Kidney (tissue), 22 donors: ENCODE data around the gene SNRPA1. TPM values are rescaled to one million over a fixed set of nuclear protein-coding genes. Genes with fewer than 3 reads are reported as not detected.

Source experiments
- DNase-seq, 5 donors: peaks; one replicate each; pipeline ENCODE4 v3.0.0-alpha.2; 2013 to 2020
- FAIRE-seq: peaks from 2 replicates; lab custom pipeline; 2012; peaks lifted over from hg19 to GRCh38; lab: Jason Lieb, UNC
- H3K27ac ChIP-seq, 2 donors: one replicate each; pipeline ENCODE4 v1.7.0; 2013; ENCODE audit warnings: low read depth in 2 of 2, low read length in 2 of 2, inconsistent platforms in 1 of 2
- H3K27me3 ChIP-seq: one replicate; pipeline ENCODE4 v1.7.1; 2013; ENCODE audit warnings: low read length, inconsistent platforms; ENCODE audit not compliant: control insufficient read depth, insufficient read depth
- H3K36me3 ChIP-seq, 3 donors: one replicate each; pipeline versions ENCODE4 v1.7.0 to v1.7.1; 2013; ENCODE audit warnings: low read length in 3 of 3, control low read depth in 1 of 3, inconsistent platforms in 1 of 3; ENCODE audit not compliant: insufficient read depth in 3 of 3, control insufficient read depth in 2 of 3
- H3K4me1 ChIP-seq, 3 donors: one replicate each; pipeline versions ENCODE4 v1.7.0 to v1.7.1; 2013; ENCODE audit warnings: low read length in 3 of 3, inconsistent platforms in 1 of 3, low read depth in 1 of 3; ENCODE audit not compliant: control insufficient read depth in 2 of 3, insufficient read depth in 2 of 3
- H3K4me3 ChIP-seq, 3 donors: one replicate each; pipeline versions ENCODE4 v1.7.0 to v1.8.1; 2013; ENCODE audit warnings: low read length in 3 of 3, control low read depth in 1 of 3, inconsistent platforms in 1 of 3
- H3K9ac ChIP-seq, 3 donors: one replicate each; pipeline versions ENCODE4 v1.7.0 to v1.7.1; 2013; ENCODE audit warnings: low read length in 3 of 3, control low read depth in 1 of 3, inconsistent platforms in 1 of 3
- H3K9me3 ChIP-seq, 3 donors: one replicate each; pipeline versions ENCODE4 v1.7.0 to v1.7.1; 2013; ENCODE audit warnings: low read length in 3 of 3, control low read depth in 1 of 3, inconsistent platforms in 1 of 3; ENCODE audit not compliant: control insufficient read depth in 2 of 3, insufficient read depth in 1 of 3
- CTCF ChIP-seq: IDR thresholded peaks from 3 replicates; pipeline ENCODE4 v1.5.1; 2012; ENCODE audit warnings: mild to moderate bottlenecking, moderate library complexity, borderline replicate concordance; ENCODE audit not compliant: insufficient read depth; ENCODE audit errors: extremely low read depth
- intact Hi-C: fragments of 100-400 bp; cut with DNase I; formaldehyde crosslinking; loops from one replicate; pipeline ENCODE4 v1.11.1; 2022
- long read RNA-seq, 10 donors: library from polyadenylated mRNA in 1 of 10; unstranded in 1 of 10; transcript quantifications; one replicate each; pipeline ENCODE4 v2.0.0 and lab custom pipeline, GENCODE V29; 2021 to 2026
- polyA plus RNA-seq: library from polyadenylated mRNA; stranded (reverse); fragments of 350-450 nt; fragmentation: Illumina TruSeq; extraction: RNeasy Lipid Tissue Mini Kit (QIAGEN cat#74804); gene quantifications from one replicate; pipeline ENCODE4 v1.2.3, GENCODE V29; 2014; ENCODE audit warnings: low read depth, low replicate concordance; ENCODE audit not compliant: insufficient read depth
- total RNA-seq: library from RNA; stranded (reverse); fragmentation: NEBNext Ultra II Directional; extraction: Animal tissue kit (Norgen Biotek cat#: 25700); gene quantifications from one replicate; pipeline ENCODE4 v1.2.1, GENCODE V29; 2021
- donor health status: control.
- donor health status: control.
- donor health status: control.
- donor health status: control.
- donor health status: control.
- donor health status: DM: yes; HTN: yes; CAD: no.
- donor health status: Normal renal cell carcinoma (clear cell type).

Gene SNRPA1
- total RNA-seq (44.9 TPM), polyA plus RNA-seq (40.0 TPM)
- long read RNA-seq, donor 1, transcript SNRPA1-201 (9 exons, 1,055 nt): major isoform, 14 of 43 reads
- long read RNA-seq, donor 1, partial matches to known transcripts: 27 of 43 reads
- long read RNA-seq, donor 1, other reads (novel, unspliced or antisense): 0 of 43 reads
- long read RNA-seq, donor 2, transcript SNRPA1-201 (9 exons, 1,055 nt): major isoform, 15 of 65 reads
- long read RNA-seq, donor 2, partial matches to known transcripts: 43 of 65 reads
- long read RNA-seq, donor 2, other reads (novel, unspliced or antisense): 0 of 65 reads
- long read RNA-seq, donor 3, transcript SNRPA1-201 (9 exons, 1,055 nt): major isoform, 17 of 48 reads
- long read RNA-seq, donor 3, partial matches to known transcripts: 28 of 48 reads
- long read RNA-seq, donor 3, other reads (novel, unspliced or antisense): 0 of 48 reads
- long read RNA-seq, donor 4, transcript SNRPA1-201 (9 exons, 1,055 nt): major isoform, 21 of 61 reads
- long read RNA-seq, donor 4, partial matches to known transcripts: 34 of 61 reads
- long read RNA-seq, donor 4, other reads (novel, unspliced or antisense): 0 of 61 reads
- long read RNA-seq, donor 5, partial matches to known transcripts: 0 of 3 reads
- long read RNA-seq, donor 5, other reads (novel, unspliced or antisense): 0 of 3 reads
- long read RNA-seq, donor 6, transcript SNRPA1-201 (9 exons, 1,055 nt): major isoform, 43 of 127 reads
- long read RNA-seq, donor 6, partial matches to known transcripts: 78 of 127 reads
- long read RNA-seq, donor 6, other reads (novel, unspliced or antisense): 0 of 127 reads
- long read RNA-seq, donor 7, transcript SNRPA1-205 (7 exons, 2,108 nt): minor isoform, 5 of 85 reads
- long read RNA-seq, donor 7, transcript SNRPA1-201 (9 exons, 1,055 nt): major isoform, 16 of 85 reads
- long read RNA-seq, donor 7, partial matches to known transcripts: 53 of 85 reads
- long read RNA-seq, donor 7, other reads (novel, unspliced or antisense): 5 of 85 reads
- long read RNA-seq, donor 8, transcript SNRPA1-201 (9 exons, 1,055 nt): major isoform, 14 of 58 reads
- long read RNA-seq, donor 8, partial matches to known transcripts: 38 of 58 reads
- long read RNA-seq, donor 8, other reads (novel, unspliced or antisense): 0 of 58 reads
- long read RNA-seq, donor 9, transcript SNRPA1-201 (9 exons, 1,055 nt): major isoform, 10 of 21 reads
- long read RNA-seq, donor 9, partial matches to known transcripts: 9 of 21 reads
- long read RNA-seq, donor 9, other reads (novel, unspliced or antisense): 0 of 21 reads
- long read RNA-seq, donor 10, transcript SNRPA1-201 (9 exons, 1,055 nt): major isoform, 10 of 46 reads
- long read RNA-seq, donor 10, partial matches to known transcripts: 31 of 46 reads
- long read RNA-seq, donor 10, other reads (novel, unspliced or antisense): 0 of 46 reads

- Histone ChIP-seq H3K9me3 (no peaks in the 10 kb centered on the region), H3K27ac (peak within 1 kb of the TSS; percentile 94), H3K4me3 (peak within 1 kb of the TSS; percentile 96 to 99 (median 98)), H3K4me1 (peaks cover 4 to 12% (median 8%) of the 10 kb centered on the region in 3 donors), H3K9ac (peak within 1 kb of the TSS; percentile 75 to 95 (median 92)), H3K27me3 (no peaks in the 10 kb centered on the region), H3K36me3 (no peaks in the 10 kb centered on the region)
- TF ChIP-seq CTCF: no peak
- intact Hi-C loops: no loop called here
- FAIRE-seq (no peak), DNase-seq (peak; percentile 97 to 99 (median 98))
These were observed at the start of gene SNRPA1 for GRCh38 chr15:101294731-101295606. Gene SNRPA1 (minus strand): TSS chr15:101295248. CDS start chr15:101295178, 70 bp downstream.

GRCh38 chr15:101342056-101342455, 47.0 kb upstream of the SNRPA1 start:
- intact Hi-C loops: no loop called here
- Histone ChIP-seq H3K4me1 (no peaks in the 10 kb centered on the region), H3K4me3 (no peak overlapping the region), H3K27me3 (no peaks in the 10 kb centered on the region), H3K27ac (no peak overlapping the region), H3K36me3 (no peaks in the 10 kb centered on the region), H3K9ac (no peak overlapping the region), H3K9me3 (no peaks in the 10 kb centered on the region)
- no peak for DNase-seq
- no peak for FAIRE-seq
- TF ChIP-seq CTCF: no peak

- Histone ChIP-seq H3K27me3 (no peaks in the 10 kb centered on the region), H3K4me3 (no peak overlapping the region), H3K9ac (no peak overlapping the region), H3K36me3 (no peaks in the 10 kb centered on the region), H3K9me3 (no peaks in the 10 kb centered on the region), H3K27ac (no peak overlapping the region), H3K4me1 (no peaks in the 10 kb centered on the region)
- DNase-seq: peak in 1 of 5 donors; percentile 2
- intact Hi-C loops: no loop called here
- no peak for FAIRE-seq
- TF ChIP-seq CTCF: no peak
These were observed 43.5 kb upstream of the SNRPA1 start for GRCh38 chr15:101338502-101339057.
